HG03103 (cell line): ENCODE data around the gene PDILT.
"Not testable (repeated sequence)": the region's sequence is repeated elsewhere in the genome, so short reads cannot be mapped to it uniquely, and the experiment has no call there.

Source experiments
- ATAC-seq: cut with Tn5 transposase; IDR thresholded peaks from one replicate; pipeline ENCODE4 v1.9.1; 2021; ENCODE audit warnings: low read depth; ENCODE audit not compliant: unreplicated experiment

The PDILT gene

DNA sequence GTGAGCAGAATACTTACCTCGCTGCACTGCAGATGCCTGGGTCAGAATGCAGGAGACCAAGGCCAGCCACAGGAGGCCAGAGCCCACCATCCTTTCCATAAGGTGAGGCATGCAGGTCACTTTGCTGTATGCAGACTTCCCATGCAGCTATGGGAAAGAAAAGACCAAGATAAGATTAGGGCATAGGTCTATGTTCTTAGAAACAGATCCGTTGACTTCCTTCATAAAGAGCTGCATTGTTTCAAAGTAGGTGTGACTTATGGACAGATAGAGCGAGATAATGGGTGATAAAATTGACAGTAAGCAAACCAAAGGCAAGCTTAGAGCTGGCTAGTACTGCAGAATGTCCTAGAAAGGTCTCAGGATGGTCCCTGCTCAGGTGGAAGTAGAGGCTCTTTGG lies 78.2 kb downstream of the PDILT start:
- no peak for ATAC-seq

- no peak for ATAC-seq
Observed at GRCh38 chr16:20325005-20325404, 79.5 kb downstream of the PDILT start.

- no peak for ATAC-seq
Observed at GRCh38 chr16:20323591-20324117, 80.9 kb downstream of the PDILT start.

DNA sequence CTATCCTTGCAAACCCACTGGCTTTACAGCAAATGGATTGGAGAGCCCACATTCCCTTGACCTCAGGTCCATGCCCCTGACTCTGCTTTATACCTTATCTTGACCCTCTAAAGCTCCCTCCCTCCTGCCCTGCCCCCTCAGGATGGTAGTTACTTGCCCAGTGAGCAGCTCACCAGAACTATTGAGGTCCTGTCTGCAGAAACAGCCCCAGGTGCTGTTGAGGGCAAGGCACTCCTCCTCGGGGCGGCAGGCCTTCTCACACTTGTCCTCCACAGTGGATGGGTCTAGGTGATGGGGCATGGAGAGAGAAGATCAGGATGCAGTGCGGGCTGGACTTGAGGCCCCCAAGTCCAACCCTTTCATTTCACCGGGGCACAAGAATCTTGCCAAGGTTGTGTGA lies 81.8 kb downstream of the PDILT start:
- ATAC-seq = no peak

DNA sequence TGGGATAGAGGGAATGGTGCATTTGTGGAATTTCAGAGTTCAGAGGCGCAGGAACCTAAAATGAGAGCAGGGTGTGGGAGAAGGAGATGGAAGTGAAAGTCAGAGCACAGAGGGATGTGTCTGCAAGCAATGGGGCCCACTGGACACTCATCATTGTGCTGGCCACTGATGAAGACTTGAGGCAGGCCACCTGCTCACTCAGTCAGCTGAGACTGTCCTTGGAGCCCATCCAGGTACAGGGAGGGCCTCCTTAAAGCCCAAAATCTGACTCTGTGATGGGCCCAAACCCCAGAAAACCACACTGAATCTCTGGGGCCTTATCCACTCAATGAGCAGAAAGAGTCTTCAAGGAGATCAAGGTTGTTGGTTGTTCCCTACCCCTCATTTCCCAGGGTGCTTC lies 82.9 kb downstream of the PDILT start:
- ATAC-seq = no peak

GRCh38 chr16:20321051-20321450 lies 83.5 kb downstream of the PDILT start:
- not testable (repeated sequence) for ATAC-seq

DNA sequence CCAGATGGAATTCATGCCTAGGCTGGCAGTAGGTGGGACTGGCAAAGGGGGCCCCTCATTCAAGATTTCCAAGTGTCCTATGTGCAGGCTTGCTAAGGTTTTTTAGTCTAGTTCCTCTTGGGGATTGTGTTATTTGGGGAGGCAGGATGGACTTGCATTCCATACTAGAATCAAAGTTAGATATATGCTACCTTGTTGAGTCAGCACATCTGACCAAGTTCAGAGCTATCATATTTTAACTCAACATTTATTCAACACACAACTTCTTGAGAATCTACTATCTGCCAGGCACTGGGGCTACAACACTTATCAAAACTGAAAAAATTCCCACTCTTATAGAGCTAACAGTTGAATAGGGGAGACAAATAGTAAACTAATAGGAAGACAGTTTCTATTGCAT lies 83.9 kb downstream of the PDILT start:
- ATAC-seq = no peak

DNA sequence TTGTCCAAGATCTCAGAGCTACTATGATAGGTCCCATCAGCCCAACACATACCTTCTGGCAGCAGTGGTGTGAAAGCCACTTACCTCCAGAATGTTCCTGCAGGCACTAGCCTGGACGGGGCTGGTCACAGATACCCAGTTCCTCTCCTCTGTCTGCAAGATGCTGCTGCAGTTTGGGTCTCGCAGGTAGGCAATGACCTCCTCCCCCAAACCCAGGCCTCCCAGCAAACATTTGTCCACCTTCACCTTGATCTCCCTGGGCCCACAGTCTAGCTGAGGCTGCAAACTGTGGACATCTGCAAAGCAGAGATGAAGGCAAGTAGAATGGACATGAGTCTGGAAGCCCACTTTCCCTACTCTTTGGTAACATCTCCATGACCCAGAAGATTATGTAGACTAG lies 84.4 kb downstream of the PDILT start:
- ATAC-seq = no peak

GRCh38 chr16:20319406-20319805 lies 85.1 kb downstream of the PDILT start:
- no peak for ATAC-seq

- ATAC-seq = no peak
Observed at GRCh38 chr16:20318437-20318836, 86.1 kb downstream of the PDILT start.

GRCh38 chr16:20318006-20318405 lies 86.5 kb downstream of the PDILT start:
- no peak for ATAC-seq

- no peak for ATAC-seq
Observed at GRCh38 chr16:20317117-20317516, 87.4 kb downstream of the PDILT start.

GRCh38 chr16:20316715-20317114 lies 87.8 kb downstream of the PDILT start:
- ATAC-seq = no peak

GRCh38 chr16:20315764-20316163 lies 88.8 kb downstream of the PDILT start:
- no peak for ATAC-seq

DNA sequence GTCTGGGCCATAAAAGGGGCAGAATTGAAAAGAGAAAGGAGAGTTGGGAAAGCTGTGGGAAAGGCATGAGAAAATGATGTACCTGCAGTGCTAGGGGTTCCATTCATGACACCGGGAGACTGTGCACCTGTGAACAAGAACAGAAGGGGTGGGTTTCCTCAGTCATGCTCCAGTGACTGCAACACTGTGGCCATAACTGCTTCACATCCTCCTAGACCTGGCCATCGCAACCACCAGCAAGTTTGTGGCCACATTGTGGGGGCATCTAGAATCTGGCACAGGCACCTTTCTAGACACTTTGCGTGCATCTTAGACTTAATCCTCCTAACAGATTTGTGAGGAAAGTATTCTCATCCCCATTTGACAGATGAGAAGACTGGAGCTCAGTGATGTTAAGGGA lies 90.0 kb downstream of the PDILT start:
- ATAC-seq = no peak

- ATAC-seq = no peak
Observed at GRCh38 chr16:20313741-20314140, 90.8 kb downstream of the PDILT start.

DNA sequence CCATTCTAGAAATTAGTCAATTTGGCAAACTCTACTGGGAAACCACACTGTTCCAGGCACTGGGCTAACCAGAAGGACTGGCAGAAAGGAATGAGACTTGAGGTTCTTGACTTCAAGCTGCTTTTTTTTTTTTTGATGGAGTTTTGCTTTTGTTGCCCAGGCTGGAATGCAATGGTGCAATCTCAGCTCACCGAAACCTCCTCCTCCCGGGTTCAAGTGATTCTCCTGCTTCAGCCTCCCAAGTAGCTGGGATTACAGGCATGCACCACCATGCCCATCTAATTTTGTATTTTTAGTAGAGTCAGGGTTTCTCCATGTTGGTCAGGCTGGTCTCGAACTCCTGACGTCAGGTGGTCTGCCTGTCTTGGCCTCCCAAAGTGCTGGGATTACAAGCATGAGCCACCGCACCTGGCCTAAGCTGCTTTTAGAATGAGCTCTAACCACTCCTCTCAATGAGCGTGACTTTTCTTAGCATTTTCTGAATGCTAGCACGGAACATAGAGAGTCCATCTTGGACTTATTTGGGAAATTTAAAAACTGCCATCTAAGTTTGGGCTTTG lies 91.9 kb downstream of the PDILT start:
- ATAC-seq = not testable (repeated sequence)

DNA sequence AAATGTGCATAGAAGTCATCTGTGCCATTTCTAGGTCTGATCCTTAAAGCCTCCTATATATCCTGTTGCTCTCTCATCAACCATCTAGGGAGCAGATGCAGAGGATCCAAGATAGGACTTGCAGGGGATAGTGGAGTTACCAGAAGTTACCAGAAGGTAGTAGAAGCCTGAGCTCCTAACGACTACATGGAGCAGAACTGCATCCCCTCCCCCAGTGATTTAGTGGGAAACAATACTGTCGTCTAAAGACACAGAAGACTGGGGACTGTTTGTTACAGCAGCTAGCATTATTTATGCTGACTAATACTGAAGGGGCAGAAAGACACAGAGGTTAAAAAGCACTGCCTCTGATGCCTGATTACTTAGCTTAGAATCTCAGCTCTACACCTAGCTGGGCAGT lies 93.0 kb downstream of the PDILT start:
- ATAC-seq = no peak

DNA sequence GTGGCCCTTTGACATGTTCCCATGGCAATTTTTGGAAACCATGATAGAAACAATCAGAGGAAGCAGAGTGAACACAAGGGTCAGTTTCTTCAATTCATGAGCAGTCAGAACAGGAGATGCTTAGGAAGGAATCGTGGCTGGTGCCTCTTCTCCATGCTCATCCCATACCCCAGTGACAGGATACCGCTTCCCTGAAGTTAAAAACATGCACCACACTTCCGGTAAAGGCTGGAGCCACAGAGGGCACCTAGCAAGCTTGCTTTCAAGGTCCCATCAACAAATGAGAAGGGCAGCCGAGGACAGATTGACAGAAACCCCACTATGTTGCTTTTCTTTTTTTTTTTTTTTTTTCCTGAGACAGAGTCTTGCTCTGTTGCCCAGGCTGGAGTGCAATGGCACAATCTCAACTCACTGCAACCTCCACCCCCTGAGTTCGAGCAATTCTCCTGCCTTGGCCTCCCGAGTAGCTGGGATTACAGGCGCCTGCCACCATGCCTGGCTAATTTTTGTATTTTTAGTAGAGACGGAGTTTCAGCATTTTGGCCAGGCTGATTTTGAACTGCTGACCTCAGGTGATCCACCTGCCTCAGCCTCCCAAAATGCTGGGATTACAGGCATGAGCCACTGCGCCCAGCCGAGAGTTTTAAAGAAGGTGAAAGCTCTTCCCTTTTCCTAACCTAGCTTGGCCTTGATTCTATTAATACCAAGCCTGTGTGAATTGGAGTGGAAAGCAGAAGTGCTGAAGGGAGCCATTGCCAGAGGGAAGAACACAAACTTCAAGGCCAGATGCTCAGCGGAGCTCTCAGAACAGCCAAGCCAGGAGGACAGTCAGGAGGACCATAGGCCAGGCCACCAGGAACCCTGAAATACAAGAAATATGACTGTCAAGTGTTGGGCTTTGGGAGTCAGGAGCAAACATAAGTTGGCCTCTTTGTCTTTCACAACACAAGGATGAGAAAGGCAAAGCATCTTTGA lies 93.8 kb downstream of the PDILT start:
- ATAC-seq = no peak

DNA sequence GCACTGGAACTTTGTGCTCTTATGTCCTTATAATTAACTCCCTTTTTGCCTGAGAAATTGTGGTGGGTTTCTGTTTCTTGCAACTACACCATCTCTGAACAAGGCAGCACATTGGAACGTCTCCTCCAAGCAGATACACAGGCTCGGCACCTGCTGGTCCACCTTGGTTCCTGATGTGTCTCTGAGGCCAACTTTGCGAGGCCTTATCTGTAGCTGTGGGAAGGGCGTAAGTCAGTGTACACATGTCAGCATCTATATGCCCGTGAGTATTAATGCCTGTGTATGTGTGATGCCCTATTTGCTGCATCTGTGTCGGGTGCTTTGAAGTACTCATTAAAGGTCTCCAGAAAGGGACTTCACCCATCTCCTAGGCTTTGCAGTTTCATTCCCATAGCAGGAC lies 94.8 kb downstream of the PDILT start:
- ATAC-seq = no peak
